NOMO-1 treated with DMSO at 0.1 percent for 48 hours (cell line): Measurements from ENCODE around the gene MYO19.
A peak's percentile ranks its signal among the peaks of the same experiment; 100 is the strongest.
"Not testable (repeated sequence)": the region's sequence is repeated elsewhere in the genome, so short reads cannot be mapped to it uniquely, and the experiment has no call there.

Experiments
- DNase-seq: peaks from one replicate; lab custom pipeline; 2025; ENCODE audit not compliant: unreplicated experiment; lab: John Stamatoyannopoulos, UW

Gene MYO19

DNA sequence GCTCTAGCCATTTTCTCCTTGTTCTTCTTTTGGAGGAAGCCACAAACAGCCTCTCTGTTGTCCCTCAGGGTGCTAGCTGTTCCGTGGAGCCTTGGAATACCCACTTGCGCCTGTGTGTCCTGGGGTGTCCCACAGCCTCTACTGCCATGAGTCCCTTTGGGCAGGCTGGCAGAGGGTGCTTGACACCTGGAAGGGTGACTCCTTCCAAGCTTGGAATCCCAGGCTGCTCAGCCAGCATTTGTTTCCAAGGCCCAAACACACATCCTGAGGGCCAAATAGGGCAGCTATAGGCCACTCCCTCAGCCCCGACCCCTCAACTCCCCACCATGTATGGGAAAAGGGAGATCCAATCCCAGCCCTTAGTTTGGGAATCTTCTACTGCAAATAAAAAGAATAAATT lies 33.3 kb downstream of the MYO19 start:
- DNase-seq, result no peak

DNA sequence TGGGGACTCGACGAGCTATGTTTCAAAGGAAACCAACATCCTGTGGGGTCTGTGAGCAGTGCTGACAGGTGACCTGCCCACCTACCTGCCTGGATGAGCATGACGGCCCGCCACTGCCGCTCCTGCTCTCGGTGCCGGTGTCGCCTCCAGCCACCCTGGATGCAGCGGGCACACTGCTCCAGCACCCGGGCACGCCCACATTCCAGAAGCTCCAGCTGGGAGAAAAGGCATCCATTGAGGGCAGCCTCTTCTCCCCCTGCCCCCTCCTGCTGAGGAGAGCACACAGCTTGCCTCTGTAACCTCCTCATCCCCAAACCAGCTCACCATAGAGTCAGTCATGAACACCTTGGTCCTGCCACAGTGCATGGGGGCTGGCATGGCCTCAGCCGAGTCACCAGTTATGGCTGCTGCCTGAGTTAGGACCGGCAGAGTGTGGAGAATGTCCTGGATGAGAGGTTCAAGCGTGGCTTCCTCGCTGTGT lies 33.9 kb downstream of the MYO19 start:
- DNase-seq, result no peak

DNA sequence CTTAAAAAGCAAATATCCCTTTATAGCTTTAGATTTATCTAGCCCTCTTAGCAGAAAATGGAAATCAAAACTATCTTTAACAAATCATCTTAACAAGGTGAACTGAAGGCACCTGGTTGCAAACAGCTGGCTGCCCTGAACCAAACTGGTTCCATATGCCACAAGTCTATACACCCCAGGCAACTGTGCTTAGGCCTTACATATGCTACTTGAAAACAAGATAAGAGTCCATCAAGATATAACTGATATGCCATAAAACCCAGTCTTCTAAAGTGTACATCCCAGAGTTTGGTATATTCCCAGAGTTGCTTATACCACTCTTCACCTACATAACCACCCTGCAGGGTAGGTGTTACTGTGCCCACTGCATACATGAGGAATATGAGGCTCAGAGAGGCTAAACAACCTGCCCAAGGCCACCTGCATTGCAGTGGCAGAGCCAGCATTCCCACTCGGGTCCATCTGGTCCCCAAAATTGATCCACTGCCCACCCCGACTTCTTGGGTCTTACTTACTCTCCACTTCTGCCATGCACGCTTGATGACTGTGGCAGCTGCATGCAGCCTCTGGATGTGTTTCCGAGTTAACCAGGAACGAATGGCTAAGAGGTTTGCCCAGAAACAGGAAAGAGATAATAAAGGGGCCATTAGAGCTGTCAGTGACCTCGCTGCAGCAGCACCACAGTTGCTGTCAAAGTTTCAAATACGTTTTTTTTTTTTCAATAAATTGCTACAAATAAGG lies 35.9 kb downstream of the MYO19 start:
- no peak for DNase-seq

DNA sequence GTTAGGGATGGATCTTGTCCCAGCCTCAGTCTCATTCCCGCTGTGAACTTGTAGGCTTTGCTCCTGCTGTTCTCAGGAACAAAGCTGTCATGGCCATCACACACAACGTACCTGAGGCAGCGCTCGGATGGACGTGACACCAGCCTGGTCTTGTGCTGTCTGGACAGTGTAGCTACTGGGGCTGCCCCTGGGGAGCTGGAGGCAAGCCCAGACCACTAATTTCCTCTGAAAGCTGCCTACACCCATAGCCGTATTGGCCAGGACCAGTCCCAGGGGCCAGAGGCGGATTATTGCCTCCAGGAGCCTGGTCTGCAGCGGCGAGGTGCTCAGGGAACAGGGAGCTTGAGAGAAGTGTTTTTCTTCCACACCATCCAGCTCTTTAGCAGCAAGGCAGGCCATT lies 36.5 kb downstream of the MYO19 start:
- DNase-seq, result no peak

DNA sequence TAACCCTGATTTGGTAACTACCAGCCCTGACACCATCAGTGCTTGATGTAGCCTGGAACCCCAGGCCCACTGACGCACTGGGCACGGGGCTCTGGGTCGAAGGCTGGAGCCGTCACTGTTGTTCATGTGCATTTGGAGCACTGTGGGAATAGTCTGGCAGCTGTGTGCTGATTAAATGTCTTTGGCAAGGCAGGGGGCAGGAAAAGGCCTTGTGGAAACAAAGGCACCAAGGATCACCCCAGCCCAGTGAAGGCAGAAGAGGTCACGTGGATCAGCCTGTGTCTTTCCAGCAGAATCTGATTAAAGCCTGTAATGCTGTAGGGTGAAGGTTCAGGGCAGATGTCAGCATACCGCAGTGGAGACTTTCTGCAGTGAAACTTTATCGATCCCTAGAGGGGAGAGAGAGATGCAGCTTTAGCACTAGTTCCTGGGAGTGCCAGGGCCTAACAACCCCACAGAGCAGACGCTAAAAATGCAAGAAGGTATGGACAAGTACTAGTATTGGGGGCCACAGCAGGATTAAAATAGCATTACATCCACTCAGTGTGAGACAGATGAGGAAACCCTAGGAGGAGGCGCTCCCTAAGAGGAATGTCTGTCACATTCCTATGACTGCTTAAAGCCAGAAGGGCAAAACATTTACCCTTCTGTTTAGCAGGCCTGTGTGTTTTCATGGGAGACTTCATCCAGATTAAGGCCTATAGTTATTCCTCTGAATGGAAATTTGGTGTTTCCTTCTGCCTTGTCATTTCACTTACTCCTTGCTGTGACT lies 38.5 kb downstream of the MYO19 start:
- DNase-seq, result no peak

DNA sequence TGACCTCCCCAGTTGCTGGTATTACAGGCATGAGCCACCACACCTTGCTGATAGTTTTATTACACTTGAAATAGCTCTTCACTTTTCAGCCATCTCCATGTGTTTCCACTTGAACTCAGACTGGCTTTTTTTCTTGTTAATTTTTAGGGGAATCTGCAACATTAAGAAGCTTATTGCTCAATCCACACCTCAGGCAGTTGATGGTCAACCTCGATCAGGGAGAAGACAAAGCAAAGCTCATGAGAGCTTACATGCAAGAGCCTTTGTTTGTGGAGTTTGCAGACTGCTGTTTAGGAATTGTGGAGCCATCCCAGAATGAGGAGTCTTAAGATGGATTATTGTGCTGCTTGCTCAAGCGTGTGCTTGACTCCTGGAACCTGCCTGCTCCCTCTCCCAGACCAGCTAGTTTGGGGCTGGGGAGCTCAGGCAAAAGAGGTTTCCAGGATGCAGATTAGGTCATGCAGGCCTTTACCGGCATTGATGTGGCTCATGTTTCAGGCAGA lies 39.5 kb downstream of the MYO19 start:
- no peak for DNase-seq

DNA sequence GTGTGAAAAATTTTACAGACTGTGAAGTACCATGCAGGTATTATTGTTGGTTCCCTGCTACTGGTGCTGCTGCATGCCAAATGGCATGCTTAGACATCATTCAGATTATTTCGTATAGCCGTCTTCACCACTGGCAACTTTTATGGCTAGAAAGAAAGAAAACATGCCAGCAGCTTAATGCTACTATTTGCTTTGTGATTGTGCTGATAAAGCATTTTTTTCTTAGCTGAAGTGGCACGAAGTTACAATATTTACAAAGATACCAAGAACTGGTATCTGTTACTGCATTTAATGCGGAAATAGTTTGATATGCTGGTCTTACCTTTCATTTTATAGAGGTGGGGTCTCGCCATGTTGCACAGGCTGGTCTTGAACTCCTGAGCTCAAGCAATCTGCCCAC lies 40.0 kb downstream of the MYO19 start:
- no peak for DNase-seq

DNA sequence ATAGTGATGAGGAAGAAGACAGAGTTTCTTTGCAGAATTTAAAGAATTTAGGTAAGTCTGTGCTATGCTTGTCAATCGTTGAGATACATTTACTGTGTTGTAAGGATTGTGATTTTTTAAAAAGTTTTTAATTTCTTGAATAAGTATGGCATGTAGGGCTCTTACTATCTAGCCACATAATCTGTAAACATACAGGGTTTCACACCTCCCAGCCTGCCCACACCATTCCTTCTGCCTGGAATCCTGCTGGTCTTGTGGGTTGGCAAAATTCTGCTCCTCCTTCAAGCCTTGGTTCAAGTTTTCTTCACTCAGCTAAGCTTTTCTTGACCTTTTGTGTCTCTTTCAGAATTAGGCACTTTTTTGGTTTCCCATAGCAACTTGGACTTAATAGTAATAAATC lies 40.7 kb downstream of the MYO19 start:
- DNase-seq, result no peak

DNA sequence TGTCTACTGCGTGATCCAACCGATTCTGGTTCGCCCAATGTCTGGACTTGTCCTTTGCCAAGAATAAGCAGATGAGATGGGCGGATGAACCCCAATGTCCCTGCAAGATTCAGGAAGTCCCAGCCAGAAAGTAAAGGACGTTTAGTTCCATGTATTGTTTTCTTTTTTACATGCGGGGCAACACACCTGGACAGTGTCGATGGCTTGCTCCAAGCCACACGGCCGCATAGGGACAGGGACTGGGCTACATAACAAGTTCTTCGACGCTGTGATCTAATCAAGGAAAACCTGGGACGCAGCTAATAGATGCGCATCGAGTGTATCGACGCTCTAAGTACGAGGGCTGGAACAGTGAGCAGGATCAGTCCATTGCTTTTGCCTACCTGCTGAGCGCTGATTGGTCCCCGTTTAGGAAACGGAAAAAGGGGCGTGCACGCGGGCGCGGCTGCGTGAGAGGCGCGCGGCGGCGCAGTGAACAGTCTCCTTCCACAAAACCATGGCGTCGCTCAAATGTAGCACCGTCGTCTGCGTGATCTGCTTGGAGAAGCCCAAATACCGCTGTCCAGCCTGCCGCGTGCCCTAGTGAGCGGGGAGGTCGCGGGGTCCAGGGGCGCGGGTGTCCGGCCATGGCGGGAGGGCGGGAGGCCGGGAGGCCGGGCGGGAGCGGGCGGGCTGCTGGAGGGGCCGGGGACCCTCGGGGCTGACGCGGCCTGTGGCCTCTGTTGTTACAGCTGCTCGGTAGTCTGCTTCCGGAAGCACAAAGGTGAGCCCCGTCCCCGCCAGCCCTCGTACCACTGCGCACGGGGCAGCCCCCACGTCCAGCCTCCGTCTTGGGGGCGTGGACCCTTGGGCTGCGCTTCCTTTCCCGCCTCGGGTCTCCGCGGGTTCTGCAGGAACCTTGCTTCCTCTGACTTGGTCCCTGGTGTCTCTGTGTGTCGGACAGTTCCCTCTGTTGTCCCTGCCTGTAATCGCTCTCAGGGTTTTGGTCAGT lies 48.2 kb downstream of the MYO19 start, which contains the start of gene ZNHIT3:
Gene ZNHIT3, plus strand, starts transcription at position 478 of the 991 bp plus-strand sequence. Its CDS starts 19 bp downstream, at position 497.
- peak; percentile 98 for DNase-seq

DNA sequence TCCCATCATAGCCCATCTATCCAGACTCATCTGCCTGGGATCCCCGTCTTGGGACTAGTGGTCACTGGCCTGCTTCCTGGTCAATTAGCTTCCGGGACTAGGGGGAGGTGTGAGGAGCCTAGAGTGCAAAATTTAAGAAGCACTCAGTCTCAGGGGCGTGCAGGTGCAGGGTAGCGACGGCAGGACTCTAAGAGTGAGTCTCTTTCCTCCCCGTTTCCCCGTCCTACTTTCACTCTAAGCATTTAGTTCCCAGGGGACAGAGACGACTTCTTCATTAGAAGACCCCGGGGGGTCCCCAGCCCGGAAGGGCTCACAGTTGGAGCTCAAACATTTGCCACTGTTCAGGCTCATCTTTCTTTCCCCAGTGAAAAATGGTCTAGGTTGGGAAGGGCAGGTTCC lies 48.9 kb downstream of the MYO19 start:
- no peak for DNase-seq

DNA sequence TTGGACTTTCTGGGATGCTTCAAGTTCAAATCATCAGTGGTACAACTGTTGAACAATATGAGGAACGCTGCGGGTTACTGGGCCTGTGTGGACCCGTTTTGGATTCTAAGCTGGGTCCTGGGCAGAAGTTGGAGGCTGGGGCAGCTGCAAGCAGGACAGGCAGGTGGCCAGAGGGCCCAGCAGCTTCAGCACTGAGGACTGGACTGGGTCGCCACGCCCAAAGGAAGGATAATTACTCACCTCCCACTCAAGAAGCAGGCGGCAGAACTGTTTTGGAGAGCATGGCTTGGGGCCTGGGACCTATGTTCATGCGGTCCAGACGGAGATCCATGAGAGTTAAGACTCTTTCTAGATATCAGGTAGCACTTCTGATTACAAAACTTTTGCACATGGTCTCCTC lies 49.6 kb downstream of the MYO19 start:
- DNase-seq, result no peak

DNA sequence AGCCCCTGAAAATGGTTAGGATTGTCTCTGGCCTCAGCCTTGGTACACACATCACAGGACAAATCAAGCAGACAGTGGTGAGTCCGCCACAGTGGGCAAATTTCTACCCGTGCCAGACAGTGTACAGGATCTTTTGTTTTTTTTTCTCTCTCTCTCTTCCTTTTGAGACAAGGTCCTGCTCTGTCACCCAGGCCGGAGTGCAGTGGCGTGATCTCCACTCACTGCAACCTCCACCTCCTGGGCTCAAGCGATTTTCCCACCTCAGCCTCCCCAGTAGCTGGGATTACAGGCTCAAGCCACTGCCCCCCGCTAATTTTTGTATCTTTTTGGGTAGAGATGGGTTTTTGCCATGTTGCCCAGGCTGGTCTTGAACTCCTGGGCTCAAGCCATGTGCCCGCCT lies 50.6 kb downstream of the MYO19 start:
- DNase-seq, result not testable (repeated sequence)

DNA sequence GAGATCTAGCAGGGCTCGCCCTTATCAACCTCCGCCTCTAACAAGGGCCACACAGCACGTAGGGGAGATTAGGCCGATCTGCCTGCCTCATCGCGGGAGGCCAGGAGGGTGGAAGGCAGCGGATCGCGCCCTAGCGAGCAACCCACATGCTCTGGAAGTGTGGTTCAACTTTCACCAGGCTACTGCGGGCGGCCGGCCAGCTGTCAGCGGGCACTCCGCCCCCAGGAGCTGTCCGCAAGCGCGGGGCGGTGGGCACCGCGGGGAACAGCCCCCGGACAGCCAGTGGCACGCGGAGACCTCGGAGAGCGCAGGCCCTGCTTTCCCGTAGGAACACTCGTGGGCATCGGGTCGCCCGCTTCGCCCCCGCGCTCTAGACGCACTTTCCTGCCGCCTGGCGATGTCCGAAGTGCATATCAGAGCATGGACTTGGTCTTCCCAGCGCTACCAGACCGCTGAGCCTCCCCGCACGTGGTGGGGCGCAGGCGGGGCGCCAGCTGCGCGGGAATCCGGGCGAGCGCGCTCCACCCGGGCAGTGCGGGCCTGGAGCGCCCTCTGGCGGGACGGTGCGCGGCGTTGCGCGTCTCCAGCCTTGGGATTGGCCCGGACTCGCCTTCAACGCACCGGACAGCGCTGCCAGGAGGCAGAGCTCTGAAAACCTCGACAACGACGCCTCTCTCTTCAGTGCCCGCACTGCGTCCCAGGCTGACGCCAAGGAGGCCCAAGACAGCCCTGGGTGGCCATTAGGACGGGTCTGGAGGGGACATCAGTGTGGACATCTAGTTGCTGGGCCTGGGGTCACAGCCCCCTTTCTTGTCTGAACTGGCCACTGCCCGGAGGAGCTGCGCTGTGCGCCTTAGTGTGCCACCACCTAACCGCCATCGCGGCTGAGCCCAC lies 51.8 kb downstream of the MYO19 start:
- peak; percentile 73 for DNase-seq

DNA sequence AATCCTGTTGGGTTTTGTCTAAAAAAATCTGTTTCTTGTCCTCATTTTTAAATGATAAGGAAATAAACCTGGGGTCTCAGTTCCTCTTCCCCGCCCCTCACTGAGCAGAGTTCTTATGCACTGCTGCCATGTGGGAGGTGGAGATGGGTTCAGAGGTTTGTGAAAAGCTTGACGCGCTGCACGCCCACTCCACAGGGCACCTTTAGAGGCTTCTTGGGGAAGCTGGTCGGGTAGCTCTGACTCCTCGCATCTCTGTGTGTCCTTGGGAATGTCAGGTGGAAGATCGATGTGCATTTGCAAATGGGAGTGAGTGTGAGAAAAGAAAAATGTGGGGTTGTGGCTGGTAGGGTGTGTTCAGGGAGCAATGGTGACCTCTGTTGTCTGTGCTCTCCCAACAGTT lies 52.8 kb downstream of the MYO19 start:
- no peak for DNase-seq

DNA sequence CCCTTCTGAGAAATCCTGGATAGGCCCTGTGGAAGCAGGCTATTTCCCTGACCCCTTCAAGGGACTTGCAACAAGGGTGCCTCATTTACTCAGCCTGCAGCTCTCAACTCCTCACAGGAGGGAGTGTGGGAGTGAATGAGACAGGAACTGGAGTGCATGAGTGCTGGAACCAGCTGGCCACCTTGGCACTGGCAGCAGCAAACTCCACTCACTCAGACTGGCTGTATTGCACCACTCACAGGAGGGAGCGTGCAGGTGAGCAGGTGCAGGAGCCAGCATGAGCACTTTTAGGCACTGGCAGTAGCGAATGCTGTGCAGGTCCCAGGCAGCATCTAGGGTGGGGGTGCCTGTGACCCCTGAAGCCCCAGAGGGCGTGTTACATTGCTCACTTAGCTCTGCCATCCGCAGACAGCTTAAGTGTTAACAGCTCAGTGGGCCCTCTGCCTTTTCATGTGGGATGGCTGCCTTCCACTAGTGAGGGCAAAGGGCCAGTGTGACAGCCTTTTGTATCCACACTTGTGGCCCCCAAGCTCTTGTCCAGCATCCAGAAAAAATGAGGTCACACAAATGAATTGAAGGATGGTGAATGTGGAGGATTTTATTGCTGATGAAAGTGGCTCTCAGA lies 59.2 kb downstream of the MYO19 start:
- no peak for DNase-seq

DNA sequence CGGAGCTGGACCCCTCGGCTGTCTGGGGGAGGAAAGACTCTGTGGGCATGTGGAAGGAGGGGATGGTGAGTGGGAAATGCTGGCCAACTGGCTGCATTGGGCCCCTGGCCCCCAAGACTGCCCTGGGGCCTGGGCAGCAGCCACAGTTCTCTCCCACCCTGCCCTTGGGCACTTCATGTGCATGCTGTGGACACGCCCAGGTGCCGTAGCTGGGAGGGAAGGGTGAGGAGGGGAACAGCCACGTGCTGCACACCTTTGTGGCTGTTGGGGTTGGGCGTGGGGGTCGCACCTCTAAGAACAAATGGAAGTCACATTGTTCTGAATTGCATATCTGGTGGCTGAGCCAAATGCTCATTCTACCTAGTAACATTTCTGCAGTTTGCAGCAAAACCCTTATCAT lies 60.1 kb downstream of the MYO19 start:
- DNase-seq, result no peak

DNA sequence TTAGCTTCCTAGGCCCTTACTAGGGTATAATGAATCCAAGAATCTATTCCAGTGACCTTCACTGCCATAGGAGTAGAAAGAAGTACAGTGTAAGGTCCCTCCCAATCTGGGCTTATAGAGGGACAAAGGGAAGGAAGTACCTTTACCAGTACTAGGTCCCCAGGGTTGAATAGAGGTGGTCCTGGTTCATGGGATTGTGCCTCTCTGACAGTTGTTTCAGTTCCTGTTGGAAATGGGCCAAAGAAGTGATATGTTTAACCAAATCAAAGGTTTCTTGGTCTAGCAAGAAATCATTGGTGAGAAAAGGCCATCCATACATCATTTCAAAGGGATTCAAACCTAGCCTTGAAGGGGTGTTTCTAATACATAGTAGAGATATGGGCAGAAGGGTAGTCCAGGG lies 64.2 kb downstream of the MYO19 start:
- DNase-seq, result no peak

DNA sequence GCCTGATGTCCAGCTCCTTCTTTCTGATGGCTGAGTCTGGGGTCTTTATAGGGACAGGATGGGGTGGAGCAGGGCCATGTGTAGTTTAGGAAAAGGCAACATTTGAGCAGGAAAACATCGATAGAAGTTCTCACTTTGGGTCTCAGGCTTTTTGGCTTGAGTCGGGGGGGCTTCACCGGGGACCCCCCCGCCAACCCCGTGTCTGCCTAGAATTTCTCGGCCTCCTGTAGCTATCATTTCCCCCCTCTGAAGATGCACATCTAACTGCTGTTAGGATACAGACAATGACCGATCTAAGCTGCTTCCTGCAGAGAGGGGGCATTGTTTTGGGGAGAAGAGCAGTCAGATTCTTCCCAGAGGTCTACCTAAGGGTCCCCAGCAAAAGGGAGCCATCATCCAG lies 64.9 kb downstream of the MYO19 start:
- DNase-seq, result no peak

DNA sequence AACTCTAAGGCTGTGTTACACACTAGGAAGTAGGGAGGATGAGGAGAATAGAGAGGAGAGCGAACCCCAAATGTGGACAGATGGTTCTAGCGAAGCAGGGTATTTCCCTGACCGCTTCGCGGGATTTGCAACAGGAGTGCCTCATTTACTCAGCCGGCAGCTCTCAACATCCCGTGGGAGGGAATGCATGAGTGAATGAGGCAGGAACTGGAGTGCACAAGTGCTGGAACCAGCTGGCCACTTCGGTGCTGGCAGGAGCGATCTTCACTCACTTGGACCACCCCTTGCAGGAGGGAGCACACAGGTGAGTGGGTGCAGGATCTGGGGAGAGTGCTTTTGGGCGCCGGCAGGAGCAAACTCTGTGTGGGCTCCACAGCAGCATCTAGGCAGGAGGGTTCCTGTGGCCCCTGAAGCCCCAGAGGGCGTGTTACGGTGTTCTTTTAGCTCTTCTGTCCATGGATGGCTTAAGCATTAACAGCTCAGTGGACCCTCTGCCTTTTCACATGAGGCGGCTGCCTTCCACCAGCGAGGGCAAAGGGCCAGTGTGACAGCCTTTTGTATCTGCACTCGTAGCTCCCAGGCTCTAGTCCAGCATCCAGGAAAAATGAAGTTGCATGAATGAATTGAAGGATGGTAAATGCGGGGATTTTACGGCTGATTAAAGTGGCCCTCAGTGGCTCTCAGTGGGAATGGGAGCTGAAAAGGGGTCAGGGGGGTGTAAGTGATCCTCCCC lies 65.6 kb downstream of the MYO19 start:
- DNase-seq, result no peak
